HG02981 (cell line): ENCODE measurements around the gene C19orf53.
"Not testable (repeated sequence)": the region's sequence is repeated elsewhere in the genome, so short reads cannot be mapped to it uniquely, and the experiment has no call there.

ENCODE experiments used
- ATAC-seq: cut with Tn5 transposase; IDR thresholded peaks from one replicate; pipeline ENCODE4 v1.9.1; 2021; ENCODE audit warnings: mild to moderate bottlenecking, moderate library complexity; ENCODE audit not compliant: unreplicated experiment

The C19orf53 gene

DNA sequence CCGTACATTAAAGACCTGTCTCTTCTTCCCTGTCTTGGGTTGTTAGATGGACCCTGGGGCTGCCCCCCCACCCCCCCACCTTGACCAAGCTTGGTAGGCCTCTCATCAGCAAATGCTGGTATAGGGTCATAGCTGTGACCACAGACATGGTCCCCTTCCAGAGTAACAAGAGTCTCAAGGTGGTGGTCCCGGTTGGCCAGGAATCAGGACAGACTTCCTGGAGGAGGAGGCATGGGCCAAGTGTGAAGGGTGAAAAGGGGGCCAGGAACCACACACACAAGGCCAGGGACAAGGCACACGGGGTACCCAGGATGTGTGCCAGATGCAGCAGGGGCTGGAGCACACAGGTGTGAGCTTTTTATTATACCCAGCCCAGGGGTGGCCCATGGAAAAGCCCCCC is 11.0 kb upstream of the C19orf53 start:
- ATAC-seq = no peak

GRCh38 chr19:13764101-13764807 is 10.0 kb upstream of the C19orf53 start, which contains the start of gene MRI1:
TSS of gene MRI1 (plus strand) at chr19:13764522. CDS start at chr19:13764589, 67 bp downstream.
- ATAC-seq = no peak

- no peak for ATAC-seq
Measured at GRCh38 chr19:13764821-13765394, 9.3 kb upstream of the C19orf53 start.

DNA sequence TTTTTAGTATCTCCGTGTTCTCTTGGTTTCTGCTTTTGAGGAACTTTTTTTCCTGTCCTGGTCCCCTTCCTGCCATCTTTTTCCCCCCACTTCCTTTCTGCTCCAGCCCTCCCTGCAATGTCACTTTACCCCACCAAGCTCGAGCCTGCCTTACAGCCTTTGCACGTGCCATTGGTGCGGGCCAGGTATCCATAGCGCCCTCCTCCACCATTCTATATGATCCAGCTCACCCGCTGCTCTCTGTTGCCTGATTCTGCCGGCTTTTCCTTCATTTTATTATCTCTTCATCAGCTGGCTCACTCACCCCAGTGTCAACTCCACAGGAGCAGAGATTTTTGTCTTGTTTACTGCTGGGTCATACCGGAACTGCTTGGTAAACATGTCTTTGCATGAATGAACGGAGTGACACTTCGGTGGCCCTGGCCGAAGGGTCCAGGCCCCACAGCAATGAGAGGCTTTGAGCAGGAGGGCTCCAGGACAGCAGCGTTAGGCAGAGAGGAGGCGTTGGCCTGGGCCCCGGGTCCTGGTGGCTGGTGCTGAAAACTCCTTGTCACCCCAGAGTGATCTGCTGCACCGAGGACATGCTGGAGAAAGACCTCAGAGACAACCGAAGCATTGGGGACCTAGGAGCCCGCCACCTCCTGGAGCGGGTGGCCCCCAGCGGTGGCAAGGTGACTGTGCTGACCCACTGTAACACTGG is 8.7 kb upstream of the C19orf53 start:
- no peak for ATAC-seq

- no peak for ATAC-seq
Measured at GRCh38 chr19:13766095-13766481, 8.2 kb upstream of the C19orf53 start.

GRCh38 chr19:13768510-13768909 is 5.7 kb upstream of the C19orf53 start:
- no peak for ATAC-seq

DNA sequence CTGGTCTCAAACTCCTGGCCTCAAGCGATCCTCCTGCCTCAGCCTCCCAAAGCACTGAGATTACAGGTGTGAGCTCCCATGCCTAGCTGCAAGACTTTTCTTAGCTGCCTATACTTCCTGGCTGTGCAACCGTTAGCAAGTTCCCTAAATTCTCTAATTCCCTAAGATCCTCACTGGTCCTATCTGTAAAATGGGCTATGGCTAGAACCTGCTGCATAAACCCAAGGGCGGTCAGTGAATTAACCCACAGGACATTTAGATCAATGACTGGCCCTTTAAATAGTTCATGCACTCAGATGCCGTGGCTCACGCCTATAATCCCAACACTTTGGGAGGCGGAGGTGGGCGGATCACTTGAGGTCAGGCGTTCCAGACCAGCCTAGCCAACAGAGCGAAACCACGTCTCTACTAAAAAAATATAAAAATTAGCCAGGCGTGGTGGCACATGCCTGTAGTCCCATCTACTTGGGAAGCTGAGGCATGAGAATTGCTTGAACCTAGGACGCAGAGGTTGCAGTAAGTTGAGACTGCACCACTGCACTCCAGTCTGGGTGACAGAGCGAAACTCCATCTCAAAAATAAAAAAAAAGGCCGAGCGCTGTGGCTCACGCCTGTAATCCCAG is 4.1 kb upstream of the C19orf53 start:
- ATAC-seq = no peak

- no peak for ATAC-seq
Measured at GRCh38 chr19:13778398-13778797, 4.1 kb downstream of the C19orf53 start.

GRCh38 chr19:13778847-13779246 is 4.6 kb downstream of the C19orf53 start:
- no peak for ATAC-seq

- ATAC-seq = not testable (repeated sequence)
Measured at GRCh38 chr19:13779794-13780193, 5.5 kb downstream of the C19orf53 start.

- no peak for ATAC-seq
Measured at GRCh38 chr19:13781547-13781946, 7.3 kb downstream of the C19orf53 start.

GRCh38 chr19:13782537-13782936 is 8.3 kb downstream of the C19orf53 start:
- ATAC-seq = no peak

GRCh38 chr19:13783565-13784500 is 9.6 kb downstream of the C19orf53 start:
- ATAC-seq = no peak

DNA sequence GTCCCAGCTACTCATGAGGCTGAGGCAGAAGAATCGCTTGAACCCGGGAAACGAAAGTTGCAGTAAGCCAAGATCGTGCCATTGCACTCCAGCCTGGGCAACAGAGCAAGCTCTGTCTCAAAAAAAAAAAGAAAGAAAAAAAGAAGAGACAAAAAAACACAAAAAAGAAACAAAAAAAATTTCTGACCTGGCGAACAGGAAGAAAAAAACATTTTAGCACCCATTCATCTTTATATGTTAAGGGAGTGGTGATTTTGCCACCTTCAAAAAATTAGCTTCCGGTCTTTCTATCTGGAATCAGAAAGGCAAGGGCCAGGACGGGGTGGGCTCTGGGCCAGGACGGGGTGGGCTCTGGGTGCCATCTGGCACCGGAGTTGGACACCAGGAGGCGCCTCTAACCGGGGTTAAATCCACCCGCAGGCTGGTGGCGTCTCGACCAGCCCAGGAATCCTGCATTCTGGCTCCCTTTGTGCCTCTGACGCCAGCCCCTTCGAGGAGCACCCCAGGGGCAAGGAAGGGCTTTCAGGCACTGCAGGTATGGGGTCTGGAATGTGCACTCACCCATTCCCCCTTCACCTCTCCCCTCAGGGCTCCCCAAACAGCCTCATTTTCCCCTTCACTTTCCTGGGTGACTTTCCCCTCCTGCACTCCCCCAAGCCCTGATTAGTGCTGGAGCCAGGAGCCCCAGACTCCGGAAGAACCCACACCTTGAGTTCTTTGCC is 10.6 kb downstream of the C19orf53 start:
- ATAC-seq = no peak

DNA sequence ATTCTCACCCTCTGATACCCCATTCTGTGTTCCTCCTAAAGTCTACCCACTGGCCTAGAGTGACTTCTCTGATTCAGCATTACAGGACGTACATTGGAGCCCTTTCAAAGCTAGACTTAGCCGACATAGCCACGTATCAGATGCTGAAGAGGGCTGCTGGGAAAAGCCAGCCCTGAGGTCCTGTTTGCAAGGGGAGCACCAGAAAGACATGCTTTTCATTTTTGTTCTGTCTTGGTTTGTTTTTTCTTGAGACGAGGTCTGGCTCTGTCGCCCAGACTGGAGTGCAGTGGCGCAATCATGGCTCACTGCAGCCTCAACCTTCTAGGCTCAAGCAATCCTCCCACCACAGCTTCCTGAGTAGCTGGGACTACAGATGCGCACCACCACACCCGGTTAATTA is 14.7 kb downstream of the C19orf53 start:
- ATAC-seq = no peak

DNA sequence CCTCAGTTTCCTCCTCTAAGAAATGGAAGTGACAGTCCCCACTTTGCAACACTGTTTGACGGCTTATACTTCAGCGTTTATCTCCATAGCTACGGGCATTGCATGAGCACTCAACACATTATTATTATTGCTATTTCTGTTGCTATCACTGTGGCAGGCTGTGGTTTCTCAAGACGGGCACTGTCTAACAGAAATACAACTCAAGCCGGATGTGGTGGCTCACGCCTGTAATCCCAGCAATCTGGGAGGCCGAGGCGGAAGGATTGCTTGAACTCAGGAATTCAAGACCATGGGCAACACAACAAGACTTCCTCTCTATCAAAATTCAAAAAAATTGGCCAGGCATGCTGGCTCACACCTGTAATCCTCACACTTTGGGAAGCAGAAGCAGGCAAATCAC is 16.1 kb downstream of the C19orf53 start:
- no peak for ATAC-seq

DNA sequence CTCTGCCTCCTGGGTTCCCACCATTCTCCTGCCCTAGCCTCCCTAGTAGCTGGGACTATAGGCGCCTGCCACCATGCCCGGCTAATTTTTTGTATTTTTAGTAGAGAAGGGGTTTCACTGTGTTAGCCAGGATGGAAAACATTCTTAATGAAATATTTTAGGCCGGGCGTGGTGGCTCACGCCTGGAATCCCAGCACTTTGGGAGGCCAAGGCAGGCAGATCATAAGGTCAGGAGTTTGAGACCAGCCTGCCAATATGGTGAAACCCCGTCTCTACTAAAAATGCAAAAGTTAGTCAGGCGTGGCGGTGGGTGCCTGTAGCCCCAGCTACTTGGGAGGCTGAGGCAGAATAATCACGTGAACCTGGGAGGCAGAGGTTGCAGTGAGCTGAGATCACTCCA is 19.1 kb downstream of the C19orf53 start:
- not testable (repeated sequence) for ATAC-seq

- no peak for ATAC-seq
Measured at GRCh38 chr19:13794398-13794756, 20.1 kb downstream of the C19orf53 start.

GRCh38 chr19:13794757-13795589 is 20.7 kb downstream of the C19orf53 start, which contains the start of gene ZSWIM4:
TSS of gene ZSWIM4 (plus strand) at chr19:13795443. CDS start at chr19:13795649, 206 bp downstream.
- ATAC-seq = peak; percentile 90
